HG02798 (cell line): ENCODE data around the gene REEP5.
"Not testable (repeated sequence)": the region's sequence is repeated elsewhere in the genome, so short reads cannot be mapped to it uniquely, and the experiment has no call there.

ENCODE experiments used
- ATAC-seq: cut with Tn5 transposase; IDR thresholded peaks from one replicate; pipeline ENCODE4 v1.9.1; 2021; ENCODE audit warnings: mild to moderate bottlenecking; ENCODE audit not compliant: unreplicated experiment, poor library complexity

REEP5 gene

DNA sequence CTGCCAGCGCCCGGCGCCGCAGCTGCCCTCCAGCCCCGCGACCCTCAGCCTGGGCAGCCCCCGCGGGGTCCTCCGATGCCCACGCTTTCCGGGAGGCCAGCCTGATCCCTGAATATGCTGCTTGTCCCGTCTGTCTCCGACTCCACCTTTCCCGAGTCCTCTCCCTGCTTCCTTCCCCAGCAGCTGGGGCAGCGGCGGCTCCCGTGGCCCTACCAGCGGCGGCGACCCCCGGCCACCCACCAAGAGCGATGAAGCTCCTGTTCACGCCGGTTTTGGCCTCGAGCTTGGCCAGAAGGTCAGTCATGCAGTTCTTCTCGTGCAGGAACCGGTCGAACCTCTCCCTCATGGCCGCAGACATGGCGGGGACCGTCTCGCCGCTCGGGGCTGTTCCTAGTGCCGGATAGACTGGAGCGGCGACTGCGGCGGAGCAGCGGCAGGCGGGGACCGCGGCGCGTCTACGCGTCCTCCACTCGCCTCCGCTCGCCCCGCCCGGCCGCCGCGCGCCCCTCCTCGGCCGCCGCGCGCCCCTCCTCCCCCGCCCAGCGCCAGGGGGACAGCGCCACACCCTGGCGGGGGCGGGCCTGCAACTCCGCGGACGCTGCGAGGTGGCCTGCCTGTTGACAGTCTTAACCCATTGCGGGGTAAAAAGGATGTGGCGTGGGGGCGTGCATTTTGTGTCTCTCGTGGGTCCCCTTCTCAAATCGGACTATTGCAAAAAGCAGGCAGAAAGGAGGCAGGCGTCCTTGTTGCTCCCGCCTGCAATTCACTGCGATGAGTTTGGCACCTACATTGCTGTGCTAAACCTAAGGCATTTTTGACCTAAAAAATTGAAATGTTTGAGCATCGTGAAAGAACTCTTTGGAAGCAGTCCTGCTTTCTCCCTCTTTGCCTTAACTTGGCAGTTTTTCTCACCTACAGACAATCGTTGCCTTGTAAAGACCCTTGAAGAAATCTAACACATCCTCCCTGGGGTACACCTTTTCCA lies at the start of gene REEP5:
TSS of gene REEP5 (minus strand) at position 395 of the 985 bp plus-strand sequence. CDS start at position 358, 37 bp downstream.
- peak; percentile 75 for ATAC-seq

DNA sequence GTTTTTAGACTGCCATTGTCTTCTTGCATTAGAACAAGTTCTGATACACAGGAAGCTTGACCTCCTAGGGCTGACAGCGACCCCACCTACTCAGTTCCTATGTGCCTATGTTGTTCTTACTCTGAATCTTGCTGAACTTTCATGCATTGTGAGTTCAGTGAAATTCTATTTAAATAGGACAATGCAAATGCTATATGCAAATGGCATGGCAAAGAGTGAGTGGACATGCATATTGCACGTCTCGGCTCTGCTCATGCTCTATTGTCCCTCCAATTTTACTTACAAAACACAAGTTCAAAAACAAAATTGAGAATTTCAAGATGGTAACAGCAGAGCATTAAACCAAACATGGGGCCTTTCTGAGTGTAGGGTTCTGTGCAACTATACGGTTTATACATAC lies 49.2 kb upstream of the REEP5 start:
- no peak for ATAC-seq

DNA sequence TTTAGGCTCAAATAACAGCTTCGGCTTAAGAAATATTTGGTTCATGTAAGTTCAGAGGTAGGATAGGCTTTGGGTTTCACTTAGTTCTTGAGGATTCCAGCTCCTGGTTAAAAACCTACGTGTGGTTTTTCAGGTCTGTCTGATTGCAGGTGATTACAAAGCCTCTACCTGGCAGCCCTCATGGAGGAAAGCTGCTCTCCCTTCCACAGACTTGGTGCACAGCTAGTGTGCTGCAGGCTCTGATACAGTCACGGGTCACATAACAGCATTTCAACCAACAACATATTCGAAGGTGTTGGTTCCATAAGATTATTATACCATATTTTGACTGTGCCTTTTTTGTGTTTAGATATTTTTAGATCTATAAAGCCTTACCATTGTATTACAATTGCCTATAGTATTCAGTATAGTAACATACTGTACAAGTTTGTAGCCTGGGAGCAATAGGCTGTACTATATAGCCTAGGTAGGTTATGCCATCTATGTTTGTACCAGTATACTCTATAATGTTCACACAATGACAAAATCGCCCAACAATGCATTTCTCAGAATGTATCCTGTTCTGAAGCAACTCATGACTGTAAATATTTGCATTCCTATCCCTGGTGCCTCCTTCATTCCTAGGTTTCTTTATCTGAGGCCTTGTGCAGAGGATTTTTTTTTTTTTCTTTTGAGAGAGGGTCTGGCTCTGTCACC lies 46.5 kb upstream of the REEP5 start:
- no peak for ATAC-seq

DNA sequence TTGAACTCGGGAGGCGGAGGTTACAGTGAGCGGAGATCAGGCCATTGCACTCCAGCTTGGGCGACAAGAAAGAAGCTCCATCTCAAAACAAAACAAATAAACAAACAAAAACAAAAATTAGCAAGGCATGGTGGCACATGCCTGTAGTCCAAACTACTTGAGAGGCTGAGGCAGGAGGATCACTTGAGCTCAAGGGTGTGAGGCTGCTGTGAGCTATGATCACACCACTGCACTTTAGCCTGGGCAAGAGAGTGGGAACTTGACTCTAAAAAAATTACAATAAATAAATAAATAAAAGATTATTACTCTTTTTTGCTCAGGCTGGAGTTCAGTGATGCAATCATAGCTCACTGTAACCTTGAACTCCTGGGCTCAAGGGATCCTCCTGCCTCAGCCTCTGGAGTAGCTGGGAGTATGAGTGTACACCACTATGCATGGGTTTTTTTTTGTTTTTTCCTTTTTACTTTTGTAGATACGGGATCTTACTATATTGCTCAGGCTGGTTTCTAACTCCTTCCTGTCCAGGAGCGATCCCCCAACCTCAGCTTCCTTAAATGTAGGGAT lies 45.6 kb upstream of the REEP5 start:
- ATAC-seq: no peak

DNA sequence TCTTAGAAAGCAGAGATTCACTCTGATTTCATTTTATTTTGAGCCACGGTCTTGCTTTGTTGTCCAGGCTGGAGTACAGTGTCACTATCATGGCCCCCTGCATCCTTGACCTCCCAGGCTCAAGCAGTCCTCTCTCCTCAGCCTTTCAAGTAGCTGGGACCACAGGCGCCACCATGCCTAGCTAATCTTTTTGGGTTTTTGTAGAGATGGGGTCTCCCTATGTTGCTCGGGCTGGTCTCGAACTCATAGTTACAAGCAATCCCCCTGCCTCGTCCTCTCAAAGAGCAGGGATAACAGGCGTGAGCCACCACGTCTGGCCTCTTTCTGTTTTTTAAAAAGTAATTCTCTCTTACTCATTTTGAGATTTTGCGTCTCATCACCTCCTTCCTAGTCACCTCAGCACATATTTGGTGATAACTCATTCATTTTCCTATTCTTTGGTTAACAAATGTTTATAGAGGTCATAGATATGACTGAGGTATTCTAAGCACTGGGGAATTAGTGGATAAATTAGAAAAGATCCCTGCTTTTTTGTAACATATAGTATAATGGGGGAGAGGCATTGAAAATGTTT lies 43.8 kb upstream of the REEP5 start:
- no peak for ATAC-seq

- not testable (repeated sequence) for ATAC-seq
These were observed 41.3 kb upstream of the REEP5 start for GRCh38 chr5:112963374-112963733.

DNA sequence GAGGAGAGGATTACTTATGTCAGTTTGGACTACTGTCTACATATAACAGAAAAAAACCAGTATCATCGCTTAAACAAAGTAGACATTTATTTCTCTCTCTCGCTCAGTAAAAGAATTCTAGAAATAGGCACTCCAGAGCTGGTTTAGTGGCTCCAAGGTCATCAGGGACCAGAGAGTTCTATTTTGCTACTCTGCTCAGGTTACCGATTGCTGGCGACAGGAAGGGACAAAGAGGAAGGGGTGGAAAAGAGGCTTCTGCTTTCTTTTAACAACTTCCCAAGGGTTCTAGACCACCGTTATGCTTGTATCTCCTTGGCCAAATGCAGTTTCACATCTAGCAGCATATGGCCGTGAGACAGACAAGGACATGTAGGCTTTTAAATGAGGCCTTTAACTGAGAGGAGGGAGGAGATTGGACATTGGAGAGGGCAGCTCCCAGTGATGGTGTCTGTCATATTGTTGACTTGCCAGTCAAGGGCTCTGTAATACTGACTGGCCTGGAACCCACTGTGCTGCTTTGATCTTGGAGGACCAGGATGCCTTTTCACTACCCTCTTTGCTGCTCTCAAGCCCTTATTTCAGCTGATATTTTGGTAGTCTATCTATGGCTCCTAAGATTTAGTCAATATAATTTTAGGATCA lies 39.0 kb upstream of the REEP5 start:
- ATAC-seq: no peak

- no peak for ATAC-seq
These were observed 38.3 kb upstream of the REEP5 start for GRCh38 chr5:112960315-112960714.

- not testable (repeated sequence) for ATAC-seq
These were observed 37.8 kb upstream of the REEP5 start for GRCh38 chr5:112959872-112960271.

GRCh38 chr5:112958093-112959088 lies 36.4 kb upstream of the REEP5 start:
- ATAC-seq: peak; percentile 91

GRCh38 chr5:112957036-112957808 lies 35.2 kb upstream of the REEP5 start:
- no peak for ATAC-seq

- no peak for ATAC-seq
These were observed 34.6 kb upstream of the REEP5 start for GRCh38 chr5:112956606-112957005.

DNA sequence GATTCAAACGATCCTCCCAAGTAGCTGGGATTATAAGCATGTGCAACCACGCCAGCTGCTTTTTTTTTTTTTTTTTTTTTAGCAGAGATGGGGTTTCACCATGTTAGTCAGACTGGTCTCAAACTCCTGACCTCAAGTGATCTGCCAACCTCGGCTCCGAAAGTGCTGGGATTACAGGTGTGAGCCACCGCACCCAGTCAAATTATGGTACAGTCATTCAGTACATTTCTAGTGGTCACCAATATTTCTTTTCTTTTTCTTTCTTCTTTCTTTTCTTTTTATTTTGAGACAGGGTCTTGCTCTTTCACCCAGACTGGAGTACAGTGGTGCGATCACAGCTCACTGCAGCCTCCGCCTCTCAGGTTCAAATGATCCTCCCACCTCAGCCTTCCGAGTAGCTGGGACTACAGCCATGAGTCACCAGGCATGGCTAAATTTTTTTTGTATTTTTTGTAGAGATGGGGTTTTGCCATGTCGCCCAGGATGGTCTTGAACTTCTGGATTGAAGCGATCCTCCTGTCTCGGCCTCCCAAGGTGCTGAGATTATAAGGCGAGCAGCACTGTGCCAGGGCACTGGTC lies 29.2 kb upstream of the REEP5 start:
- peak; percentile 93 for ATAC-seq

DNA sequence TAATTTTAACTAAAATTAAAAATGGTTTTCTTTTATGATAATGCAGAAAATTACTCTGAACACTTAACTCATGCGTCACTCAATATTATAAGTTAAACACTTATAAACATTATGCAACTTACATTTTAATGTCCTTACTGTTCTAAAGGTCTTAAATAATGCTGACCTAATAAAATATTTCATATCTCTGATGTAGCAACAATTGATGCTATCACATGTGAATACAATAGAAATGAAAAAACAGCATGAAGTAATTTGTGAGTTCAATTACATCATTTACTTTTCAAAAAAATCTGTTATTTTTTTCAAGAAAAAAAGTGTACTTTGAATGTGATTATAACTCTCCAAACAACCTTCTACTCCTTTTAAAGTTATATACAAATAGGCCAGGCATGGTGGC lies 26.4 kb upstream of the REEP5 start:
- ATAC-seq: no peak

DNA sequence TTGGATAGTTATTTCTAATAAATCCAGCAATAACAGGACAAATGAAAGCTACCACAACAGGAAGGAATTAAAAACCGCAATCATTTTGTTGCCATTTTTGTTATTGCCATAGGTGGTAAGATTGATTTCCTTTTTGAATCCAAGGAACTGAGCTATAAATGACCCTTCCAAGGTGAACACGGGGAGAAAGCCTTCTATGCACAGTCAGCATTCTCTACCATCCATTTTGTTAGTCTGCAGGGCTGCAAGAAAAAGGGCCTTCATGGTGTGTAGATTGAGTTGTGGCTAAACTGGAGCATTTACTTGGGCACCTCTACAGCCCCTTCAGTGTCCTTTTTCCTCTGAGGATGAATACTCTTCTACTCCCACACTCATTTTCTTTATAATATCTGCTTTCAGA lies 18.6 kb upstream of the REEP5 start:
- no peak for ATAC-seq

- ATAC-seq: no peak
These were observed 16.3 kb upstream of the REEP5 start for GRCh38 chr5:112938286-112938685.

DNA sequence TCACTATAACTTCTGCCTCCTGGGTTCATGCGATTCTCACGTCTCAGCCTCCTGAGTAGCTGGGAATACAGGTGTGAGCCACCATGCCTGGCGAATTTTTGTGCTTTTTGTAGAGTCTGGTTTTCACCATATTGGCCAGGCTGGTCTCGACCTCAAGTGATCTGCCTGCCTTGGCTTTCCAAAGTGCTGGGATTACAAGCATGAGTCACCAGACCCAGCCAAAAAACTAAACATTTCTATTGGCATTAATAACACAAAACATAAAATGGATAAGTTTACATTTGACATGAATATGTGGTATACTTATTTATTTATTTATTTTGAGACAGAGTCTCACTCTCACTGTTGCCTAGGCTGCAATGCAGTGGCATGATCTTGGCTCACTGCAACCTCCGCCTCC lies 13.6 kb upstream of the REEP5 start:
- ATAC-seq: no peak

DNA sequence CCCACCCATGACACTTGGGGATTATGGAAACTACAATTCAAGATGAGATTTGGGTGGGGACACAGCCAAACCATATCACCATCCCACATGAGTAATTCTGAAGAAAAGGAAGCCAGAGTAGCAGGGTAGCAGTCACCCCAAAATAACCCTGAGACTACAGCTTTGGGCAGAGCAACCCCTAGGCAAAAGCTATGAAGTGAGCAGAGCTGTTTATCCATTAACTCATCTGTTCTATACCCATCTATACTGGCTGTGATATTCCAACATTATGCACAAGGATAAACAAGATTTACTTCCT lies 12.3 kb upstream of the REEP5 start:
- ATAC-seq: no peak
